Measurements from ENCODE around the gene NDE1. TPM values are rescaled to one million over a fixed set of nuclear protein-coding genes. Genes with fewer than 3 reads are reported as not detected.

The NDE1 gene
- total and polyA plus RNA-seq, 2 of the 8 experiments (the other 6 are each of a cell fraction or from before 2014, with no cell fraction given): 13.3 to 41.3 TPM

DNA sequence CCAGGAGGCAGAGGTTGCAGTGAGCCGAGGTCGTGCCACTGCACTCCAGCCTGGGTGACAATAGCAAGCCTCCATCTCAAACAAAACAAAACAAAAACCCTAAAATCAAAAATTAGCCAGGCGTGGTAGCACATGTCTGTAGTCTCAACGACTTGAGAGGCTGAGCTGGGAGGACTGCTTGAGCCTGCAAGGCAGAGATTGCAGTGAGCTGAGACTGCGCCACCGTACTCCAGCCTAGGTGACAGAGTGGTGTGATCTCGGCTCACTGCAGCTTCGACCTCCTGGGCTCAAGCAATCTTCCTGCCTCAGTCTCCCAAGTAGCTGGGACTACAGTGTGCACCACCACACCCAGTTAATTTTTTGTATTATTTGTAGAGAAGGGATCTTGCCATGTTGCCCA, 119.2 kb downstream of the NDE1 start:
- Histone ChIP-seq H2BK15ac (ENCODE audit: low read length) (no peak overlapping the region), H3K9me3 (ENCODE audit: insufficient read depth in 2 of 2, low read depth in 1 of 2, low read length in 1 of 2) (no peaks in the 10 kb centered on the region), H2AFZ (ENCODE audit: low read length) (no peak overlapping the region), H3K4me2 (ENCODE audit: insufficient read depth in 1 of 2, low read depth in 2 of 2, low read length in 2 of 2) (no peak overlapping the region), H3K27ac (ENCODE audit: low read depth, low read length) (no peak overlapping the region), H3K14ac (ENCODE audit: insufficient read length) (no peak overlapping the region), H2AK5ac (ENCODE audit: low read depth, low read length) (no peak overlapping the region), H3K23me2 (ENCODE audit: low read depth, low read length) (peaks cover 9% of the 10 kb centered on the region; the same call in 1 of the 2 replicates), H4K91ac (replicated peaks; ENCODE audit: insufficient read length, low read length) (no peak overlapping the region), H3K18ac (ENCODE audit: extremely low read depth, low read length) (no peak overlapping the region), H3K4me3 (ENCODE audit: extremely low read depth in 1 of 4, insufficient read depth in 2 of 4, low read depth in 3 of 4, low read length in 4 of 4) (no peak overlapping the region), H2BK12ac (ENCODE audit: low read depth, low read length) (no peak overlapping the region), H3K4me1 (replicated peaks in 1 of 4; ENCODE audit: control insufficient read depth in 3 of 4, insufficient read depth in 4 of 4, low read length in 3 of 4) (no peaks in the 10 kb centered on the region), H3K79me1 (ENCODE audit: low read depth, low read length) (no peaks in the 10 kb centered on the region), H4K5ac (ENCODE audit: insufficient read length, low read depth, low read length) (no peak overlapping the region), H4K8ac (ENCODE audit: extremely low read depth, insufficient read depth, low read length) (no peak overlapping the region), H3K36me3 (ENCODE audit: control insufficient read depth in 2 of 4, insufficient read depth in 4 of 4, low read length in 3 of 4) (no peaks in the 10 kb centered on the region), H3K4ac (replicated peaks; ENCODE audit: insufficient read length, low read depth, low read length) (no peak overlapping the region), H2BK5ac (ENCODE audit: low read depth, low read length) (no peak overlapping the region), H3K23ac (ENCODE audit: insufficient read length) (no peak overlapping the region), H2BK120ac (replicated peaks; ENCODE audit: low read depth, low read length) (no peak overlapping the region), H3K79me2 (ENCODE audit: control insufficient read depth in 1 of 2, insufficient read depth in 2 of 2, low read length in 2 of 2) (no peaks in the 10 kb centered on the region), H4K20me1 (replicated peaks in 1 of 2; ENCODE audit: control insufficient read depth in 1 of 2, insufficient read depth in 2 of 2, low read length in 2 of 2) (peaks cover 0 to 2% of the 10 kb centered on the region in 2 experiments), H3K9ac (replicated peaks in 1 of 4; ENCODE audit: extremely low read depth in 1 of 4, low read depth in 3 of 4, low read length in 3 of 4) (no peak overlapping the region), H2BK20ac (ENCODE audit: low read length) (no peak overlapping the region), H3K56ac (replicated peaks; ENCODE audit: insufficient read length, low read depth, low read length) (no peak overlapping the region), H3K27me3 (replicated peaks in 1 of 4; ENCODE audit: control insufficient read depth in 3 of 4, extremely low read depth in 1 of 4, insufficient read depth in 3 of 4, low read length in 3 of 4) (no peaks in the 10 kb centered on the region)
- ChIA-PET CTCF (ENCODE audit: partially characterized antibody) (interaction anchor here (0.6 to 1.7 kb wide), 6 partner anchors 10 to 339 kb away, joined by 3 to 4 read pairs (median 4); no protein-coding TSS in a partner anchor), POLR2A (ENCODE audit: partially characterized antibody) (no interaction called here)
- 87% methylated on average over 8 of the region's 8 CpGs; no CpG with 5 or more reads in 1 of the 2 experiments for WGBS, 2 experiments (ENCODE audit: extremely low coverage in 1 of 2, insufficient coverage in 1 of 2, insufficient read length in 1 of 2, insufficient replicate concordance in 2 of 2, low coverage in 1 of 2, low lambda C conversion rate in 2 of 2, missing lambda C conversion rate in 1 of 2)
- TF ChIP-seq RNF2 (IDR thresholded peaks at IDR 0.05; ENCODE audit: borderline replicate concordance, low read depth, low read length, missing control alignments, poor library complexity, severe bottlenecking) (no peak), YY1 (IDR thresholded peaks at IDR 0.05; ENCODE audit: low read depth, low read length) (no peak), SUZ12 (IDR thresholded peaks at IDR 0.05; ENCODE audit: low read length) (no peak), TBP (IDR thresholded peaks at IDR 0.05; ENCODE audit: low read depth, low read length) (no peak), ZNF274 (IDR thresholded peaks at IDR 0.05; ENCODE audit: borderline replicate concordance, extremely low read depth, low read length) (no peak), EP300 (IDR thresholded peaks at IDR 0.05; ENCODE audit: borderline replicate concordance in 1 of 2, low read depth in 2 of 2, low read length in 2 of 2) (no peak), CEBPB (IDR thresholded peaks at IDR 0.05; ENCODE audit: low read depth, low read length) (no peak)
- TF ChIP-seq, protein P1, sequence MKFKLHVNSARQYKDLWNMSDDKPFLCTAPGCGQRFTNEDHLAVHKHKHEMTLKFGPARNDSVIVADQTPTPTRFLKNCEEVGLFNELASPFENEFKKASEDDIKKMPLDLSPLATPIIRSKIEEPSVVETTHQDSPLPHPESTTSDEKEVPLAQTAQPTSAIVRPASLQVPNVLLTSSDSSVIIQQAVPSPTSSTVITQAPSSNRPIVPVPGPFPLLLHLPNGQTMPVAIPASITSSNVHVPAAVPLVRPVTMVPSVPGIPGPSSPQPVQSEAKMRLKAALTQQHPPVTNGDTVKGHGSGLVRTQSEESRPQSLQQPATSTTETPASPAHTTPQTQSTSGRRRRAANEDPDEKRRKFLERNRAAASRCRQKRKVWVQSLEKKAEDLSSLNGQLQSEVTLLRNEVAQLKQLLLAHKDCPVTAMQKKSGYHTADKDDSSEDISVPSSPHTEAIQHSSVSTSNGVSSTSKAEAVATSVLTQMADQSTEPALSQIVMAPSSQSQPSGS (IDR thresholded peaks at IDR 0.05; ENCODE audit: low read length): no peak
- DNase-seq (ENCODE audit: low read depth in 1 of 2, low spot score in 2 of 2) (no peak), FAIRE-seq (no peak)

Data from H1 (cell line).